Liver (tissue), 3 donors: ENCODE data around the gene ARHGAP10.

ENCODE experiments used
- ATF3 ChIP-seq: IDR thresholded peaks from 2 replicates; pipeline ENCODE4 v1.6.1; 2016; ENCODE audit warnings: antibody characterized with exemption
- CTCF ChIP-seq: fragments of 150-350 bp; IDR thresholded peaks from 2 replicates; pipeline ENCODE4 v1.5.1; 2017; ENCODE audit warnings: improper control_type of control experiment, low read depth, low read length; ENCODE audit not compliant: missing input control
- JUND ChIP-seq, 2 donors: IDR thresholded peaks; 2 replicates each; pipeline ENCODE4 v1.6.1; 2016; ENCODE audit warnings: antibody characterized with exemption in 2 of 2
- MAX ChIP-seq: IDR thresholded peaks from 2 replicates; pipeline ENCODE4 v1.6.1; 2016; ENCODE audit warnings: antibody characterized with exemption
- RAD21 ChIP-seq, 2 donors: IDR thresholded peaks; 2 replicates each; pipeline ENCODE4 v1.6.1; 2016; ENCODE audit warnings: antibody characterized with exemption in 2 of 2, mild to moderate bottlenecking in 2 of 2
- TAF1 ChIP-seq: conservative IDR thresholded peaks from 2 replicates; pipeline ENCODE4 v1.6.1; 2016; ENCODE audit warnings: antibody characterized with exemption, mild to moderate bottlenecking
- donor health status: healthy.
- donor health status: healthy.

- TF ChIP-seq CTCF (no peak), RAD21 (IDR thresholded peaks at IDR 0.05) (no peak), JUND (IDR thresholded peaks at IDR 0.05) (no peak), TAF1 (no peak), ATF3 (no peak), MAX (no peak)
Observed at GRCh38 chr4:147940171-147940570, 208.3 kb downstream of the ARHGAP10 start.
